SK-N-MC (cell line): ENCODE data around the gene CSRP1.
A peak's percentile ranks its signal among the peaks of the same experiment; 100 is the strongest.

ENCODE experiments used
- DNase-seq: peaks from one replicate; pipeline ENCODE4 v3.0.0-alpha.2; 2011; ENCODE audit warnings: low read depth, low spot score
- H3K27ac ChIP-seq: fragments of 200-600 bp; sonication (generic); 2 replicates; pipeline ENCODE4 v1.5.1; 2016; ENCODE audit warnings: mixed run types
- H3K36me3 ChIP-seq: fragments of 200-600 bp; sonication (generic); 2 replicates; pipeline ENCODE4 v1.6.1; 2017; ENCODE audit warnings: antibody characterized with exemption, low read length, mixed read lengths; ENCODE audit not compliant: insufficient read depth
- H3K4me3 ChIP-seq: fragments of 200-600 bp; sonication (generic); 2 replicates; pipeline ENCODE4 v1.5.1; 2016
- H3K9ac ChIP-seq: fragments of 200-600 bp; sonication (generic); 2 replicates; pipeline ENCODE4 v1.8.0; 2017; ENCODE audit warnings: mixed run types, mixed read lengths; ENCODE audit not compliant: insufficient read length
- H3K9me3 ChIP-seq: fragments of 200-600 bp; sonication (generic); 2 replicates; pipeline ENCODE4 v1.6.1; 2017; ENCODE audit warnings: low read depth, mild to moderate bottlenecking, antibody characterized with exemption, low read length, moderate library complexity, mixed read lengths
- EZH2 ChIP-seq: fragments of 200-600 bp; sonication (generic); IDR thresholded peaks from one replicate; pipeline ENCODE4 v1.6.1; 2017; ENCODE audit warnings: antibody characterized with exemption
- FOXP2 ChIP-seq: optimal IDR thresholded peaks from 2 replicates; pipeline ENCODE3; 2011; ENCODE audit warnings: mild to moderate bottlenecking, moderate library complexity; ENCODE audit not compliant: insufficient read depth; ENCODE audit errors: extremely low read length, control extremely low read depth
- POLR2AphosphoS5 ChIP-seq: IDR thresholded peaks from 2 replicates; pipeline ENCODE4 v1.6.1; 2012; ENCODE audit warnings: mild to moderate bottlenecking, low read depth, low read length, borderline replicate concordance

Gene CSRP1

DNA sequence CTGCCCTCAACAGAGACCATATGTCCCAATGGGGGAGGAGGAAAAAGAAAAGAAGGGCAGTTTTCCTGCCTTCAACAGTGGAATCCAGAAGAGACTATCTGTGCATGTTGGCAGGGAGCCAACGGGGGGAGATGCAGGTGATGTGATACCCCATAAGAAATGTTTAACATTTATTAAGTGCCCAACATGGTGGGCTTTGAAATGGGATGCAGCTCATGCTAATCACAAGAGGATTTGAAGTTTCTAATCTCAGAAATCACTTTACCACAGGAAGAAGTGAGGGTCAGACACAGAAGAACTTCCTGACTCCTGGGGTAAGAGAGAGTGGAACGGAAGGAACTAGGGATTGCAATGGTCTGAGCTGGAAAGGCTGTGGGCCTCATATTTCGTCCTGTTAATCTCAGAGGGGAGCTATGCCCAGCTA lies 16.2 kb downstream of the CSRP1 start:
- no peak overlapping the region for H3K4me3 ChIP-seq
- no peak for DNase-seq
- no peak overlapping the region; the same call in 1 of the 2 replicates for H3K27ac ChIP-seq
- H3K36me3 ChIP-seq: peaks cover 61% of the 10 kb centered on the region
- no peak overlapping the region for H3K9ac ChIP-seq
- no peaks in the 10 kb centered on the region for H3K9me3 ChIP-seq
- no peak for TF ChIP-seq FOXP2
- no peak for TF ChIP-seq POLR2AphosphoS5
- TF ChIP-seq EZH2: no peak

GRCh38 chr1:201489643-201490261 lies 17.2 kb downstream of the CSRP1 start:
- H3K4me3 ChIP-seq: no peak overlapping the region
- H3K27ac ChIP-seq: no peak overlapping the region
- no peaks in the 10 kb centered on the region for H3K9me3 ChIP-seq
- peaks cover 58% of the 10 kb centered on the region for H3K36me3 ChIP-seq
- no peak for DNase-seq
- TF ChIP-seq FOXP2: no peak
- no peak for TF ChIP-seq POLR2AphosphoS5
- TF ChIP-seq EZH2: no peak
- H3K9ac ChIP-seq: no peak overlapping the region

DNA sequence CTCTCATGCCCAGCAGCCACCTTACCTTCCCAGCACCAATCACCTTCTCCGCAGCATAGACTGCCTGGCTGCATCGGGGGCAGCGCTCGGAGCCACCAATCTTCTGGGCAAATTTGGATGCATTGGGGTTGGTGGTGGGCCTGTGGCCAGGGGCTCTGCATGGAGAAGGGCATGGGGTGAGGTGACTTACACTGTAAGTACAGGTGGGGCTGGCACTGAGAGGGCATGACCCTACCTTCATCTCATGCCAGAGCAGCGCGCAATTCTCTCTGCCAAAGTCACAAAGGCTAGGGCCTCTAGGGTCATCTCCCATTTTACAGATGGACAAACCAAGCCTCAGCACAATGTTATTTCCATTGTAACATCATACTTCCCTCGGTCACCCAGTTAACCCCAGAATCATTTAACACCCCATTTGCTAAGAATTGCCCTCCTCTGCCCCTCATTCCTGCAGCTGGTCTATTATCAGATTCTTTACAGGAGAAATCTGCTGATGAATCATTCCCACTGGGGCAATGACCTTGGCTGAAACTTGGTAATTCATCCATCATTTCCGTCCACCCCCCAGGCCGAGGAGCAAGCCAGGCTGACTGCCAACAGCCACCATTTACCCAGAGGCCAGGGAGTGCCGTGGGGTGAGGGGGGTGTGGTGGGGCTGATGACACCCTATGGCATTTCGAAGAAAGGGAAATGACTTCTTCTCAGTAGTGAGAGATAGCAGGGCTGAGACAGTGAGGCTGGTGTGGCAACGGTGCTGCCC lies 17.9 kb downstream of the CSRP1 start:
- Histone ChIP-seq H3K9ac (no peak overlapping the region), H3K9me3 (no peaks in the 10 kb centered on the region), H3K4me3 (no peak overlapping the region), H3K36me3 (peaks cover 53% of the 10 kb centered on the region; the same call in 1 of the 2 replicates), H3K27ac (no peak overlapping the region)
- no peak for TF ChIP-seq FOXP2
- DNase-seq: no peak

DNA sequence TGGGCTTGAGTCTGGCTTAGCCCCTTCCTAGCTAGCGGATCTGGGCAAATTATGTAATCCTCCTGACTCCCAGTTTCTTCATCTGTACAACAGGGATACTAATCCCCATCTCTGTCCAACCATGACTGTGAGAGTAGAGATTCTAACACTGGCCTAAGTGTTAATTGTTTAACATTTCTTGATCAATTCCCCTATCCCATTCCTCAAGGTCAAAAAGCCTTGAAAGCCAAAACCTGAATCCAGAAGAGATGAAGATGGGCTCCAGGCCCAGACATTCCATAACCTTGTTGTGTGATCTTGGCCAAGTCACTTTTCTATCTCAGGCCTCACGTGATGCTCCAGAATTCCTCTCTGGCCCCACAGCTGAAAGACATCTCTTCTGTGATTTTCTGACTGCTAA lies 19.2 kb downstream of the CSRP1 start:
- H3K27ac ChIP-seq: no peak overlapping the region
- DNase-seq: no peak
- no peaks in the 10 kb centered on the region for H3K9me3 ChIP-seq
- peaks cover 47% of the 10 kb centered on the region for H3K36me3 ChIP-seq
- H3K4me3 ChIP-seq: no peak overlapping the region
- TF ChIP-seq EZH2: no peak
- TF ChIP-seq POLR2AphosphoS5: no peak
- no peak for TF ChIP-seq FOXP2
- no peak overlapping the region for H3K9ac ChIP-seq

GRCh38 chr1:201486187-201486586 lies 20.7 kb downstream of the CSRP1 start:
- TF ChIP-seq POLR2AphosphoS5 (no peak), EZH2 (no peak), FOXP2 (no peak)
- H3K36me3 ChIP-seq: peaks cover 45% of the 10 kb centered on the region
- H3K9ac ChIP-seq: no peak overlapping the region
- no peaks in the 10 kb centered on the region for H3K9me3 ChIP-seq
- no peak overlapping the region for H3K4me3 ChIP-seq
- no peak overlapping the region for H3K27ac ChIP-seq
- no peak for DNase-seq

GRCh38 chr1:201485184-201485774 lies 21.6 kb downstream of the CSRP1 start:
- DNase-seq: no peak
- Histone ChIP-seq H3K36me3 (peaks cover 40% of the 10 kb centered on the region), H3K9me3 (no peaks in the 10 kb centered on the region), H3K9ac (no peak overlapping the region), H3K27ac (no peak overlapping the region), H3K4me3 (no peak overlapping the region)
- no peak for TF ChIP-seq POLR2AphosphoS5

DNA sequence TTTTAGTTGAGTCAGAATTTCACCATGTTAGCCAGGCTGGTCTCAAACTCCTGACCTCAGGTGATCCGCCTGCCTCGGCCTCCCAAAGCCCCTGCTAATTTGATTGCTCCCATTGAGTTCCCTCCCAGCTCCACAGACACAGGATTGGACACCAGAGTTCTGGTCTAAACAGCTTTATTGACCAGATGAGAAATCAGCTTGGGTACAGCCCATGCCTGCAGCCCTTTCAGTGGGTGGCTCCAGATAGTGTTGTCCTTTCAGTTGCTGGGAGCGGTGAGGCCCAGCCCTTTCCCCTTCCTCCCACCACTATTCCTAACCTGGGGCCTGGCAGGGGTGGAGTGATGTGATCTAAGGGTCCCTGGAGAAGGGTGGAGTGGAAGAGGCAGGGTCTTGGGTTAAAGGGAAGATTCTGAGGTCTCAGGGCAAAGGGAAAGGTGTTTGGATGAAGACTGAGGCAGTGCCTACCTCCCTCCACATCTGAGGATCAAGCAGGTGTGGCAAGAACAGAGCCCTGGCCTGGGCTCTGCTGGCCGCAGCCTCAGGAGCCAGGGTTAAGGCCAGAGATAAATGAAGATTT lies 23.5 kb downstream of the CSRP1 start:
- TF ChIP-seq POLR2AphosphoS5 (no peak), FOXP2 (no peak), EZH2 (no peak)
- H3K9me3 ChIP-seq: no peaks in the 10 kb centered on the region
- H3K36me3 ChIP-seq: peaks cover 22% of the 10 kb centered on the region
- no peak for DNase-seq
- H3K9ac ChIP-seq: no peak overlapping the region
- no peak overlapping the region for H3K4me3 ChIP-seq
- 0 out of 2 replicates have a peak overlapping the region, but pooled peaks have one; percentile 25 for H3K27ac ChIP-seq

GRCh38 chr1:201482755-201483154 lies 24.2 kb downstream of the CSRP1 start:
- Histone ChIP-seq H3K27ac (no peak overlapping the region), H3K9me3 (no peaks in the 10 kb centered on the region), H3K4me3 (no peak overlapping the region), H3K9ac (no peak overlapping the region), H3K36me3 (peaks cover 20% of the 10 kb centered on the region)
- DNase-seq: no peak
- TF ChIP-seq POLR2AphosphoS5: no peak
- TF ChIP-seq FOXP2: no peak
- no peak for TF ChIP-seq EZH2
